Neural crest cell (in vitro differentiated cells): Measurements from ENCODE around the gene HS3ST6. TPM values are rescaled to one million over a fixed set of nuclear protein-coding genes. Genes with fewer than 3 reads are reported as not detected.
"Not testable (repeated sequence)": the region's sequence is repeated elsewhere in the genome, so short reads cannot be mapped to it uniquely, and the experiment has no call there.

Experiments
- DNase-seq: peaks from one replicate; pipeline ENCODE4 v3.0.0; 2021; ENCODE audit warnings: low read depth, mixed read lengths, low spot score
- H3K27ac Mint-ChIP-seq: one replicate; pipeline ENCODE4 v1.8.0; 2021; ENCODE audit warnings: mild to moderate bottlenecking, mixed read lengths; ENCODE audit not compliant: unreplicated experiment
- H3K27me3 Mint-ChIP-seq: 2 replicates; pipeline ENCODE4 v1.8.0; 2021; ENCODE audit warnings: low read depth, mild to moderate bottlenecking, mixed read lengths
- H3K36me3 Mint-ChIP-seq: 2 replicates; pipeline ENCODE4 v1.8.0; 2021; ENCODE audit warnings: low read depth, mild to moderate bottlenecking, mixed read lengths
- H3K4me1 Mint-ChIP-seq: 2 replicates; pipeline ENCODE4 v1.8.0; 2021; ENCODE audit warnings: mixed read lengths
- H3K4me3 Mint-ChIP-seq: one replicate; pipeline ENCODE4 v1.8.0; 2021; ENCODE audit warnings: mild to moderate bottlenecking, mixed read lengths
- H3K9me3 Mint-ChIP-seq: 2 replicates; pipeline ENCODE4 v1.8.0; 2021; ENCODE audit warnings: mixed read lengths
- total RNA-seq: library from RNA; stranded (reverse); gene quantifications from 2 replicates; pipeline ENCODE4 v1.2.1, GENCODE V29; 2021
- TF ChIP-seq, protein P1 (sequence below): fragments of 200-600 bp; sonication (generic); conservative IDR thresholded peaks from 2 replicates; pipeline ENCODE4 v1.5.0; 2021; ENCODE audit warnings: antibody characterized with exemption, mild to moderate bottlenecking

The HS3ST6 gene
- total RNA-seq, 1 donor from 2014 or later: not detected

GRCh38 chr16:1923299-1924034, 5.3 kb upstream of the HS3ST6 start:
- H3K4me1 Mint-ChIP-seq: peaks cover 13% of the 10 kb centered on the region
- no peaks in the 10 kb centered on the region for H3K36me3 Mint-ChIP-seq
- no peaks in the 10 kb centered on the region for H3K9me3 Mint-ChIP-seq
- H3K27ac Mint-ChIP-seq: no peak overlapping the region
- H3K4me3 Mint-ChIP-seq: no peak overlapping the region
- peak; percentile 47 for DNase-seq
- TF ChIP-seq, protein P1, sequence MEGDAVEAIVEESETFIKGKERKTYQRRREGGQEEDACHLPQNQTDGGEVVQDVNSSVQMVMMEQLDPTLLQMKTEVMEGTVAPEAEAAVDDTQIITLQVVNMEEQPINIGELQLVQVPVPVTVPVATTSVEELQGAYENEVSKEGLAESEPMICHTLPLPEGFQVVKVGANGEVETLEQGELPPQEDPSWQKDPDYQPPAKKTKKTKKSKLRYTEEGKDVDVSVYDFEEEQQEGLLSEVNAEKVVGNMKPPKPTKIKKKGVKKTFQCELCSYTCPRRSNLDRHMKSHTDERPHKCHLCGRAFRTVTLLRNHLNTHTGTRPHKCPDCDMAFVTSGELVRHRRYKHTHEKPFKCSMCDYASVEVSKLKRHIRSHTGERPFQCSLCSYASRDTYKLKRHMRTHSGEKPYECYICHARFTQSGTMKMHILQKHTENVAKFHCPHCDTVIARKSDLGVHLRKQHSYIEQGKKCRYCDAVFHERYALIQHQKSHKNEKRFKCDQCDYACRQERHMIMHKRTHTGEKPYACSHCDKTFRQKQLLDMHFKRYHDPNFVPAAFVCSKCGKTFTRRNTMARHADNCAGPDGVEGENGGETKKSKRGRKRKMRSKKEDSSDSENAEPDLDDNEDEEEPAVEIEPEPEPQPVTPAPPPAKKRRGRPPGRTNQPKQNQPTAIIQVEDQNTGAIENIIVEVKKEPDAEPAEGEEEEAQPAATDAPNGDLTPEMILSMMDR: peak; percentile 60
- peaks cover 64% of the 10 kb centered on the region for H3K27me3 Mint-ChIP-seq

DNA sequence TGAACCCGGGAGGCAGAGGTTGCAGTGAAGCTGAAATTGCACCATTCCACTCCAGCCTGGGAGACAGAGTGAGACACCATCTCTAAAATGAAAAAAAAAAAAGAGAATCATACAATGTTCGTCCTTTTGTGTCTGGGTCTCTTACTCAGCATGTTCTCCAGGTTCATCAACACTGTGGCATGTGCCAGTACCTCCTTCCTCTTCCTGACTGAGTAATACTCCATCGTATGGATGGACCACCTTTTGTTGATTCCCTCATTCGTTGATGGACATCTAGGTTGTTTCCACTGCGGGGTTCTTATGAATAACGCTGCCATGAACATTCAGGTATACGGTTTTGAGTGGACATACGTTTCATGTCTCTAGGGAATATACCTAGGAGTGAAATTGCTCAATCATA, 4.1 kb upstream of the HS3ST6 start:
- DNase-seq: no peak
- no peak overlapping the region for H3K4me3 Mint-ChIP-seq
- H3K9me3 Mint-ChIP-seq: no peaks in the 10 kb centered on the region
- H3K36me3 Mint-ChIP-seq: no peaks in the 10 kb centered on the region
- peaks cover 10% of the 10 kb centered on the region for H3K4me1 Mint-ChIP-seq
- peaks cover 69% of the 10 kb centered on the region for H3K27me3 Mint-ChIP-seq
- no peak overlapping the region for H3K27ac Mint-ChIP-seq
- TF ChIP-seq, protein P1: no peak

DNA sequence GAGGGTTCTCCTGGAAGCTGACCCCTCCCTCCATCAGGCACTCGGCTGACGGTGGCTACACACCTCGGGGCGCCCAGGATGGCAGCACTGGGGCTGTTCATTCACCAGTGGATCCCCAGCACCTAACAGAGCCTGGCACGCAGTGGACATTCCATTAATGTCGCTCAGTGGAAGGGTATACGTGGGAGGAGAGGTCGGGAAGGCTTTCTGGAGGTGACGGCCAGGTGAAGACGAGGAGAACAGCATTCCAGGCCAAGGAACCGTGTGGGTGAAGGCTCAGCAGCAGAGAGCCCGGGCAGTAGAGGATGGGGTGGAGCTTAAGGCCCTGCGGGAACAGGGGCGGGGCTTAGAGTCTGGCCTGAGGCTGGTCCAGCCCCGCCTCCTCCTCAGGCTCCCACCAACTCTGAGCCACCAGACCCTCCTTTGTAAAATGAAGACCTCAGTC, 2.5 kb upstream of the HS3ST6 start:
- Mint-ChIP-seq H3K27me3 (peaks cover 85% of the 10 kb centered on the region), H3K9me3 (no peaks in the 10 kb centered on the region), H3K27ac (peak overlapping the region; percentile 24), H3K36me3 (no peaks in the 10 kb centered on the region), H3K4me3 (no peak overlapping the region), H3K4me1 (peaks cover 10% of the 10 kb centered on the region)
- TF ChIP-seq, protein P1: no peak
- peak; percentile 53 for DNase-seq

- peaks cover 91% of the 10 kb centered on the region for H3K27me3 Mint-ChIP-seq
- DNase-seq, H3K4me1 Mint-ChIP-seq, H3K27ac Mint-ChIP-seq, H3K4me3 Mint-ChIP-seq, H3K9me3 Mint-ChIP-seq, H3K36me3 Mint-ChIP-seq: not testable (repeated sequence)
Observed at GRCh38 chr16:1920122-1920521, 1.9 kb upstream of the HS3ST6 start.

GRCh38 chr16:1919327-1919998, 1.2 kb upstream of the HS3ST6 start:
- Mint-ChIP-seq H3K4me3 (no peak overlapping the region), H3K36me3 (no peaks in the 10 kb centered on the region), H3K9me3 (no peaks in the 10 kb centered on the region), H3K27ac (no peak overlapping the region), H3K4me1 (peaks cover 10% of the 10 kb centered on the region), H3K27me3 (peaks cover 92% of the 10 kb centered on the region)
- TF ChIP-seq, protein P1: no peak
- DNase-seq: no peak
